Neural crest cell (in vitro differentiated cells): Measurements from ENCODE around the gene VWC2. TPM values are rescaled to one million over a fixed set of nuclear protein-coding genes. Genes with fewer than 3 reads are reported as not detected.
A peak's percentile ranks its signal among the peaks of the same experiment; 100 is the strongest.
"Not testable (repeated sequence)": the region's sequence is repeated elsewhere in the genome, so short reads cannot be mapped to it uniquely, and the experiment has no call there.

ENCODE experiments used
- DNase-seq: peaks from one replicate; pipeline ENCODE4 v3.0.0; 2021; ENCODE audit warnings: low read depth, mixed read lengths, low spot score
- H3K27ac Mint-ChIP-seq: one replicate; pipeline ENCODE4 v1.8.0; 2021; ENCODE audit warnings: mild to moderate bottlenecking, mixed read lengths; ENCODE audit not compliant: unreplicated experiment
- H3K27me3 Mint-ChIP-seq: 2 replicates; pipeline ENCODE4 v1.8.0; 2021; ENCODE audit warnings: low read depth, mild to moderate bottlenecking, mixed read lengths
- H3K36me3 Mint-ChIP-seq: 2 replicates; pipeline ENCODE4 v1.8.0; 2021; ENCODE audit warnings: low read depth, mild to moderate bottlenecking, mixed read lengths
- H3K4me1 Mint-ChIP-seq: 2 replicates; pipeline ENCODE4 v1.8.0; 2021; ENCODE audit warnings: mixed read lengths
- H3K4me3 Mint-ChIP-seq: one replicate; pipeline ENCODE4 v1.8.0; 2021; ENCODE audit warnings: mild to moderate bottlenecking, mixed read lengths
- H3K9me3 Mint-ChIP-seq: 2 replicates; pipeline ENCODE4 v1.8.0; 2021; ENCODE audit warnings: mixed read lengths
- CTCF ChIP-seq: fragments of 200-600 bp; sonication (generic); conservative IDR thresholded peaks from 2 replicates; pipeline ENCODE4 v1.5.0; 2021; ENCODE audit warnings: antibody characterized with exemption, mild to moderate bottlenecking
- total RNA-seq: library from RNA; stranded (reverse); gene quantifications from 2 replicates; pipeline ENCODE4 v1.2.1, GENCODE V29; 2021

The VWC2 gene
- total RNA-seq, 1 donor from 2014 or later, result not detected

GRCh38 chr7:49848211-49848841 lies 74.9 kb downstream of the VWC2 start:
- TF ChIP-seq CTCF, result no peak
- Mint-ChIP-seq H3K27me3 (no peaks in the 10 kb centered on the region), H3K9me3 (no peaks in the 10 kb centered on the region), H3K4me3 (no peak overlapping the region), H3K27ac (no peak overlapping the region), H3K36me3 (no peaks in the 10 kb centered on the region), H3K4me1 (peaks cover 3% of the 10 kb centered on the region)
- DNase-seq, result no peak

DNA sequence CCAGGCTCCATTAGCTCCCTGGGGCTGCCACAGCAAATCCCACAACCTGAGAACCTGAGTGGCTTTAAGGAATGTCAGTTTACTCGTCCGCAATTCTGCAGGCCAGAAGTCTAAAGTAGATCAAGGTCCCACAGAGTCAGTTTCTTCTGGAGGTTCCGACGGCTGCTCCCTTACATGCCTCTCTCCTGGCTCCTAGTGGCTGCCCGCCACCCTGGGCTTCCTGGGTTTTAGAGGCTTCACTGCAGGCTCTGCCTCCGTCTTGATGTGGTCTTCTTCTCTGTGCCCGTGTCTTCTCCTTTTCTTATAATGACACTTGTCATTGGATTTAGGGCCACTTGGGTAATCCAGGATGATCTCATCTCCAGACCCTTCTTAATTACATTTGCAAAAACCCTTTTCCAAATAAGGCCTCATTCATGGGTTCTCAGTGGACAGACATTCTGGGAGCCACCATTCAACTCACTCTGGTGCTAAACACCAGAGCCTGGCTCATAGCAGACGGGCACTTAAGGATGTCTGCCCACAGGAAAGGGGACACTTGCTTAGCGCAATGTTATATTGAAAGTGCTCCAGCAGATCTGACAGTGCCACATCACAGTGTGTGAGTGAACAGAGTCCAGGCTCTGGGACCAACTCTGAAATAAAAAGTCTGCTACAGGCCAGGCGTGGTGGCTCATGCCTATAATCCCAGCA lies 77.6 kb downstream of the VWC2 start:
- Mint-ChIP-seq H3K4me3 (no peak overlapping the region), H3K4me1 (peaks cover 3% of the 10 kb centered on the region), H3K9me3 (no peaks in the 10 kb centered on the region), H3K27me3 (no peaks in the 10 kb centered on the region), H3K36me3 (no peaks in the 10 kb centered on the region), H3K27ac (no peak overlapping the region)
- DNase-seq, result no peak
- TF ChIP-seq CTCF, result no peak

DNA sequence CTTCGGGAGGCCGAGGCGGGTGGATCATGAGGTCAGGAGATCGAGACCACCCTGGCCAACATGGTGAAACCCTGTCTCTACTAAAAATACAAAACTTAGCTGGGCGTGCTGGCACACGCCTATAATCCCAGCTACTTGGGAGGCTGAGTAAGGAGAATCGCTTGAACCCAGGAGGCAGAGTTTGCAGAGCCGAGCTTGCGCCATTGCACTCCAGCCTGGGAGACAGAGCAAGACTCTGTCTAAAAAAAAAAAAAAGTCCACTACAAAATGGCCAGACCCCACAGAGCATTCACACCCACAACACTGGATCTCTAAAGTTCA lies 78.1 kb downstream of the VWC2 start:
- not testable (repeated sequence) for H3K4me3 Mint-ChIP-seq, H3K9me3 Mint-ChIP-seq, H3K36me3 Mint-ChIP-seq, H3K27me3 Mint-ChIP-seq, H3K4me1 Mint-ChIP-seq, H3K27ac Mint-ChIP-seq, DNase-seq

DNA sequence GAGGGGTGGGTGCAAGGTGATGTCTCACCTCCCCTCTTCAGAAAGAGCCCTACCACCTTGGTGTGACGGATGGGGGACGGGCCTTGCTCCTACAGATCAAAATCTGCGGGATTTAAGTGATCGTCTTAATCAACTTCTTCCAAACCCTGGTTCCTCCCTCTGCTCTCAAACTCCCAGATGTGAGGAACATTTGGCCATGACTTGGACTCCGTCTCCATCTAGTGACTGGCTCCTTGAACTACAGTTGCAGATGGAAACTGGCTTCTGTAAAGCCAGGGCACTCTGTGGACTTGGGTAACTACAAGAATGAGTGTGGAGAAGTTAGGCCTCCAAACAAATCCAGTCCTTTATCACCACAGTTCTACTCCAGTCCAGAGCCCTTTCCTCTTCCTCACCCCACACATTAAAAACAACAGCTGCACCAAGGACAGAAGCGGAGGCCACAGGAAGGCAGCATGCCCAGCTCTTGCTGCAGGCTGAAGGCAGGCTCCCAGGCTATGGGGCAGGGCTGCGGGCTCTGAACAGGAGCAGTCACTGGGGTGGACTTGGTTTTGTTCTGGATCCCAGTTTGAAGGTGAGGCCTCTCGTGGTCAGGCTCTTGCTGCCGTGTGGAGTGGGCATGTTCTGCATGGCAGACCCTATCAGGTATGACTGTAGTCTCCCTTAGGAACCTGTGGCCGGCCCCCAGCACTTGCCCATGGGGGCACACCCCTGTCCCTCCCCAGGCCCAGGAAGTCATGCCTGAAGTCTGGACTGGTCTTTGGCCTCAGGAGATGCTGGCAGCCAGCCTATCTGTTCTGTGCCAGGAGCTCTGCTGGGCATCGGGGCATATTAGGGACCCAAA lies 79.4 kb downstream of the VWC2 start:
- no peaks in the 10 kb centered on the region for H3K9me3 Mint-ChIP-seq
- peak; percentile 92 for TF ChIP-seq CTCF
- peaks cover 3% of the 10 kb centered on the region for H3K4me1 Mint-ChIP-seq
- H3K36me3 Mint-ChIP-seq, result no peaks in the 10 kb centered on the region
- no peak overlapping the region for H3K27ac Mint-ChIP-seq
- peak; percentile 51 for DNase-seq
- H3K27me3 Mint-ChIP-seq, result no peaks in the 10 kb centered on the region
- H3K4me3 Mint-ChIP-seq, result no peak overlapping the region

DNA sequence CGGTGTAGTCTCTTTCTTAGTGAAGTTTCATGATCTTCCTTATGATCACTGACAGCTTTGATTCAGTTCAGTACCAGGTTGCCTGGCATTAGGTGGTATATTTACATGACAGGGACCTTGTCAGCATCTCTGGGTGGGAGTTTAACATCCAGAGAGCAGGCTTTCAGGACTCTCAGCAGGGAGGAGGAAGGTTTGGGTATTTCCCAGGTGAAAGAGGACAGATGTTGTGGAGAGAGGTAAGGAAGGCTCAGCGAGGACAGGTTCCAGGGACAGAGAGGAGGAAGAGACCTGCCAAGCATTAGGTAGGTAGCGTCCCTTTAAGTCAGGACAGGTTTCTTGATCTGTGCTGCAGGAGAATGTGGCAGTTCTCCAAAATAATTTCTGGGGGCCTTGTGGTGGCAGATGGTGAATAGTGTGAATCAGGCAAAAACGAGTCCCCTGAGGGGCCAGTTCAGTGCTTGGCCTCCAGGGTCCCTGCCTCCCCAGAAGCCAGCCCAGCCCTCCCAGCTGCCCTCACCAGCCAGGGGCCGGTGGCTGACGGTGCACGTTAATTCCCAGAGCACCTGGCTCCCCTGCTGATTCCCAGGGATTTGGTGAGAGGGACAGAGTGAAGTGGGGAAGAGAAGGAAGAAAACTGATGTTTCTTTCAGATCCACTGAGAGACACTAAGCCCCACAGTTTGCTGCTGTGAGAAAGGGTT lies 82.0 kb downstream of the VWC2 start:
- H3K4me1 Mint-ChIP-seq, result peaks cover 3% of the 10 kb centered on the region
- H3K27ac Mint-ChIP-seq, result no peak overlapping the region

More for the DNA sequence above, 82.0 kb downstream of the VWC2 start:
- no peaks in the 10 kb centered on the region for H3K9me3 Mint-ChIP-seq
- H3K4me3 Mint-ChIP-seq, result no peak overlapping the region
- no peaks in the 10 kb centered on the region for H3K27me3 Mint-ChIP-seq
- DNase-seq, result no peak
- no peak for TF ChIP-seq CTCF
- H3K36me3 Mint-ChIP-seq, result no peaks in the 10 kb centered on the region
